Smooth muscle cell of trachea (primary cell): ENCODE measurements around the gene NSFL1C. TPM values are rescaled to one million over a fixed set of nuclear protein-coding genes. Genes with fewer than 3 reads are reported as not detected.

Source experiments
- total RNA-seq: library from RNA; depleted of rRNA; stranded (reverse); fragments of >200 nt; gene quantifications from 2 replicates; pipeline ENCODE4 v1.2.1, GENCODE V29; 2014

NSFL1C gene
- 19.8 and 35.3 TPM in 2 replicates for total RNA-seq

GRCh38 chr20:1466211-1467081 is at the start of gene NSFL1C:
TSS of gene NSFL1C (minus strand) at chr20:1466849. CDS start at chr20:1466824, 25 bp downstream.

GRCh38 chr20:1491281-1491840 is 24.7 kb upstream of the NSFL1C start, which contains the start of gene SIRPB2:
TSS of gene SIRPB2 (minus strand) at chr20:1491420. CDS start at chr20:1491359, 61 bp downstream.

GRCh38 chr20:1392693-1393506 is 73.7 kb downstream of the NSFL1C start, which contains the start of gene FKBP1A:
TSS of gene FKBP1A (minus strand) at chr20:1393054. CDS start at chr20:1392998, 56 bp downstream.

Other genes with a start within 250 kb of the NSFL1C start
- under 0.01 TPM in 1 of 2 replicates, not detected in the other for gene RAD21L1, start 240.8 kb downstream of the NSFL1C start, total RNA-seq
- 12.8 and 22.7 TPM in 2 replicates for gene SNPH, start 200.6 kb downstream of the NSFL1C start, total RNA-seq
- gene SDCBP2, start 137.7 kb downstream of the NSFL1C start, total RNA-seq = 1.9 and 2.3 TPM in 2 replicates
- gene FKBP1A, start 73.8 kb downstream of the NSFL1C start, total RNA-seq = 156 and 174 TPM in 2 replicates
- gene SIRPB2, start 24.6 kb upstream of the NSFL1C start, total RNA-seq = not detected in 2 replicates
- not detected in 2 replicates for gene SIRPD, start 90.9 kb upstream of the NSFL1C start, total RNA-seq
- 0.29 and 1.2 TPM in 2 replicates for gene SIRPB1, start 153.2 kb upstream of the NSFL1C start, total RNA-seq
- gene SIRPG, start 190.9 kb upstream of the NSFL1C start, total RNA-seq = not detected in 2 replicates